DOHH2 (cell line): Measurements from ENCODE around the gene C4A.
"Not testable (repeated sequence)": the region's sequence is repeated elsewhere in the genome, so short reads cannot be mapped to it uniquely, and the experiment has no call there.

Experiments used
- CTCF ChIP-seq: fragments of 200-600 bp; sonication (generic); IDR thresholded peaks from one replicate; pipeline ENCODE4 v1.5.1; 2014; ENCODE audit warnings: antibody characterized with exemption, mild to moderate bottlenecking, low read depth, low read length; ENCODE audit not compliant: poor library complexity, severe bottlenecking
- EZH2phosphoT487 ChIP-seq: fragments of 200-600 bp; sonication (generic); IDR thresholded peaks from 2 replicates; pipeline ENCODE4 v1.6.1; 2017; ENCODE audit warnings: borderline replicate concordance, mild to moderate bottlenecking, antibody characterized with exemption, low read length, moderate library complexity, mixed read lengths

DNA sequence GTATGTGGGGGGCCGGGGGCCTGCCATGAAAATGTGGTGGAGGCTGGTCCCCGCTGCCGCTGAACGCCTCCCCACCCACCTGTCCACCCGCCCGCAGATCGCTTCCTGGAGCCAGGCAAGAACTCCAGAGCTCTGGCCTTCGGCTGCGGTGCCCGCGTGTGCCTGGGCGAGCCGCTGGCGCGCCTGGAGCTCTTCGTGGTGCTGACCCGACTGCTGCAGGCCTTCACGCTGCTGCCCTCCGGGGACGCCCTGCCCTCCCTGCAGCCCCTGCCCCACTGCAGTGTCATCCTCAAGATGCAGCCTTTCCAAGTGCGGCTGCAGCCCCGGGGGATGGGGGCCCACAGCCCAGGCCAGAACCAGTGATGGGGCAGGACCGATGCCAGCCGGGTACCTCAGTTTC, 26.2 kb downstream of the C4A start:
- not testable (repeated sequence) for TF ChIP-seq CTCF, EZH2phosphoT487
